GM13976 (cell line): ENCODE measurements around the gene PPM1L.

ENCODE experiments used
- DNase-seq: peaks from one replicate; pipeline ENCODE4 v3.0.0; 2012; ENCODE audit warnings: low spot score
- CTCF ChIP-seq: IDR thresholded peaks from 2 replicates; pipeline ENCODE4 v1.5.1; 2012; ENCODE audit warnings: borderline replicate concordance, mild to moderate bottlenecking; ENCODE audit not compliant: insufficient read depth; ENCODE audit errors: extremely low read depth, missing control alignments, control extremely low read depth
- in situ Hi-C: fragments of 300-500 bp; cut with MboI; formaldehyde crosslinking; loops from one replicate; pipeline ENCODE4 v1.12.0; 2022; ENCODE audit warnings: low sequenced_read_pairs, mixed read lengths, inconsistent platforms; ENCODE audit not compliant: unreplicated experiment

The PPM1L gene

GRCh38 chr3:160951642-160952487 lies 195.8 kb downstream of the PPM1L start:
- no peak for DNase-seq
- in situ Hi-C loops, result loop anchor here (25.0 kb wide), 1 partner anchor 260 kb away; the partner anchor contains the start of gene NMD3
- TF ChIP-seq CTCF, result no peak

DNA sequence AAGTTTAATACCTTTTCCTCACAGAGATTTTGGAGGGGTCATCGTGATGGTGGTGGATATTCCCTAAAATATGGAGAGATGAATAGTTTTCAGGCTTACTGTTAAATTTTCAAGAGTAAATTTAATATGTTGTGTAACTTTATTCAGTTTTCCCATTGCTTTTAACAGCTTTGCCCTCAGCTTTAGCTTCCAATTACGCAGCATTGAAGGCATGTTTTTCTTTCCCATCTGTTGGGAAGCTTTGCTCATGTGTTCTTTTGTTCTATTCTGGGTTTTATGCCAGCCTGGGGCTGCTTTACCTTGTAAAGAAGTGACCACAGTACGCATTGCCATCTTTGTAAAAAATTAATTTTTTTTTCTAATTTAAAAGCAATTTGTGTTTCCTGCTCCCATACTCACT lies 197.7 kb downstream of the PPM1L start:
- no peak for DNase-seq
- in situ Hi-C loops, result loop anchor here (25.0 kb wide), 1 partner anchor 259 kb away; the partner anchor contains the start of gene NMD3
- no peak for TF ChIP-seq CTCF

- TF ChIP-seq CTCF, result peak; percentile 47
- in situ Hi-C loops, result loop anchor here (25.0 kb wide), 1 partner anchor 256 kb away; the partner anchor contains the start of gene NMD3
- DNase-seq, result peak; percentile 49
Observed at GRCh38 chr3:160956785-160957184, 200.8 kb downstream of the PPM1L start.

- in situ Hi-C loops, result loop anchor here (25.0 kb wide), 1 partner anchor 252 kb away; the partner anchor contains the start of gene NMD3
- TF ChIP-seq CTCF, result no peak
- DNase-seq, result no peak
Observed at GRCh38 chr3:160960568-160960967, 204.5 kb downstream of the PPM1L start.

GRCh38 chr3:160963949-160964348 lies 207.9 kb downstream of the PPM1L start:
- TF ChIP-seq CTCF, result no peak
- in situ Hi-C loops, result loop anchor here (25.0 kb wide), 1 partner anchor 248 kb away; the partner anchor contains the start of gene NMD3
- no peak for DNase-seq

DNA sequence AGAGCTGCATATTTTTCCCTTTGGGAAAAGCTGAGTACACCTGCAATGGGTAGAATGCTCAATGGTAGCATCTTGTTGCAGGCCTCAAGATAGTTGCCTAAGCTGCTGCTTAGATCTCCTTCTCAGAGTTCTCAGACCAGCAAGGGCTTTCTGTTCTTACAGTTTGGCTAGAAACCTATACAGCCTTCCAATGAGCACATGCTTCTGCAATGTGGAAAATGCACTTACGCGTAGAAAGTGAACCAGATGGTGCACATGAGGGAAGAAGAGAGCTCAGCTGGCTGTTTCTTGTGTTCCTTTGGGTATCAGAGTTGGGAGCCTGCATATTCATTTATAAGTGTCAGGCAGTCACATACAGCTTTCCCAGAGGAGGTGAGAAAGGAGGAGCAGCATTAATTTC lies 212.7 kb downstream of the PPM1L start:
- TF ChIP-seq CTCF, result no peak
- no peak for DNase-seq
- in situ Hi-C loops, result loop anchor here (25.0 kb wide), 1 partner anchor 244 kb away; the partner anchor contains the start of gene NMD3
